ENCODE data around the gene TK2.

The TK2 gene

DNA sequence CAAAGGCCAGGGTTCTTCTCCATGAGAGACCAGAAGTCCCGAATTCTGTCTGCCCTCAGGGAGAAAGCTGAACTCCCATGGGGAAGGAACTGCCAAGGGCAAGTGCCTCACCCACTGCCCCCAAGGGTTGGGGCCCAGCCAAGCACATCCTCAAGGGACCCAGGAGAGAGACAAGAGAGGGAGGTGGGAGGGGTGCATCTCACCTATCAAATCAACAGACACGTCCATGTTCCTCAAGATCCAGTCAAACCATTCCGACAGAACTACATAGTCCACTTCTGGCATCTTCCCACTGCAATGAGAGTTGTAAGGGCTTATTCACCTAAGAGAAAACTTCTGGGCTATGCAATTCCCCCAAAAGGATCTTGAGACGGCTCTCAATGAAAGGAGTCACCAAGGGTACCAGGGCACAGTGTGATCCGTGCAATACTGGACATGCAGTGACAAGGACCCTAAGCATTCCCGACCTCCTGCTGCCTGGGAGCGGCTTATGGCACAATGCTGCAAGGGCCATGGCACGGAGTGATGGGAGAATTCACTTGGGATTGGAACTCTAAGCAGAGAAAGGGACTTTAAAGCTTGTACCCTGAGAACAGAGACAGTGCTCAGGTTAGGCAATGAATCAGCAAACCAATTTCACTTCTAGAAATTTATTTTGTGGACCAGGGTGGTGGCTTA, 32.2 kb downstream of the TK2 start:
- Histone ChIP-seq H2BK5ac (ENCODE audit: low read length) (no peak overlapping the region), H3K9ac (ENCODE audit: low read depth, low read length, poor library complexity) (no peak overlapping the region), H2BK120ac (ENCODE audit: low read depth, low read length) (no peak overlapping the region), H3K27me3 (ENCODE audit: control insufficient read depth in 3 of 3, insufficient read depth in 3 of 3, low read depth in 1 of 3, low read length in 3 of 3) (no peaks in the 10 kb centered on the region), H3K14ac (ENCODE audit: low read length) (no peak overlapping the region), H3K4ac (ENCODE audit: low read length) (no peak overlapping the region), H2BK12ac (ENCODE audit: low read length) (no peak overlapping the region), H3K9me3 (replicated peaks in 1 of 2; ENCODE audit: control insufficient read depth in 2 of 2, insufficient read depth in 1 of 2, low read depth in 1 of 2, low read length in 2 of 2) (no peaks in the 10 kb centered on the region), H4K91ac (ENCODE audit: low read depth, low read length, poor library complexity) (no peak overlapping the region), H3K4me3 (ENCODE audit: low read length in 2 of 2) (peak overlapping the region in 1 of 2 donors; percentile 31), H3K4me1 (ENCODE audit: control insufficient read depth in 2 of 2, insufficient read depth in 1 of 2, low read depth in 1 of 2, low read length in 2 of 2) (peaks cover 17 to 21% of the 10 kb centered on the region in 2 donors), H2BK15ac (ENCODE audit: low read length) (no peak overlapping the region), H3K27ac (replicated peaks; ENCODE audit: low read length) (no peak overlapping the region), H4K8ac (ENCODE audit: low read depth, low read length) (no peak overlapping the region), H3K23ac (ENCODE audit: low read depth, low read length, poor library complexity) (no peak overlapping the region), H2AK5ac (ENCODE audit: low read depth, low read length) (no peak overlapping the region), H3K36me3 (replicated peaks in 1 of 2; ENCODE audit: control insufficient read depth in 2 of 2, insufficient read depth in 2 of 2, low read length in 2 of 2) (peaks cover 0 to 21% of the 10 kb centered on the region in 2 donors), H3K18ac (ENCODE audit: low read length) (no peak overlapping the region), H2AFZ (ENCODE audit: low read length) (peak overlapping the region; percentile 85), H3K79me1 (ENCODE audit: low read depth, low read length) (no peaks in the 10 kb centered on the region), H3K4me2 (ENCODE audit: insufficient read depth, low read length, poor library complexity, severe bottlenecking) (no peak overlapping the region)
- DNase-seq (ENCODE audit: low spot score): no peak
- WGBS, 2 donors (ENCODE audit: extremely low coverage in 2 of 2, insufficient read length in 2 of 2, insufficient replicate concordance in 1 of 2): no CpG with 5 or more reads among the region's 8 CpGs

DNA sequence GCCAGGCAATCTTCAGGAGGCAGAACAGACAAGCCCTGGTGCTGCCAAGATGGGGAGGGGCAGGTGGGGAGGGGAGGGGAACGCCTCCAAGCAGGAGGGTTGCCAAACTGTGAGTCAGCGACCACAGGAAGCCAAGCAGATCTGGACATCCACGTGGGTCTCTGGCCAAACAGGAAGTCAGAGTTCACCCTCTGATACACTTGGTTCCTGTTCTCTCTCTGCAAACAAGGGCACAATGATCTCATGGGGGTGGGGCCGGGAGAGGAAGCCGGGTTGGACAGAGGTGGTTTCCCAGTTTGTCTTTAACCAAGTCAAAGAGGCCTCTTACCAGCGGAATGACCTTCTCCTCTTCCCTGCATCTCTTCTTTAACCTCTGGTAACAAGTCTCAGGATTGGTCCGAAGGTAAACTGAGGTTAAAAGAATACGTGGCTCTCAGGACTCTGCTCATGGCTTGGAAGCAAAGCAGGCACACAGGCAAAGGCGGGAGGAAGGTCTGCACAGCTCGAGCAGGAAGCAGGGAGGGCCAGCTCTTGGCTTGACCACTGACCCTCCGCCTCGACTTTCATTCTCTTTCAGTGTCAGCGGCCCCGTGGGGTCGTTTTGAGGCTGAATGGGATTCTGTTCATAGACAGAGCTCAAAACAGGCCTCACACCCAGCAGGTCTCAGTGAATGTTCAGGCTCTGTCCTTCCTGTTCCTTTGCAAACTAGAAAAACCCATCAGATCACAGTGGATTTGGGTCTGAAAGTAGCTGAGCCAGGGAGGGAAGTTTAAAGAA, 32.9 kb downstream of the TK2 start:
- H3K27me3 ChIP-seq (ENCODE audit: control insufficient read depth in 3 of 3, insufficient read depth in 3 of 3, low read depth in 1 of 3, low read length in 3 of 3): no peaks in the 10 kb centered on the region
- H2AFZ ChIP-seq (ENCODE audit: low read length): peak overlapping the region; percentile 85
- DNase-seq (ENCODE audit: low spot score): no peak
- no peak overlapping the region for H4K8ac ChIP-seq (ENCODE audit: low read depth, low read length)
- peak overlapping the region; percentile 59 for H3K18ac ChIP-seq (ENCODE audit: low read length)
- H3K14ac ChIP-seq (ENCODE audit: low read length): peak overlapping the region; percentile 78
- H3K4me2 ChIP-seq (ENCODE audit: insufficient read depth, low read length, poor library complexity, severe bottlenecking): no peak overlapping the region
- H4K91ac ChIP-seq (ENCODE audit: low read depth, low read length, poor library complexity): no peak overlapping the region
- peak overlapping the region; percentile 67 for H2BK5ac ChIP-seq (ENCODE audit: low read length)
- peak overlapping the region in 1 of 2 donors; percentile 31 for H3K4me3 ChIP-seq (ENCODE audit: low read length in 2 of 2)
- H3K79me1 ChIP-seq (ENCODE audit: low read depth, low read length): no peaks in the 10 kb centered on the region
- H2AK5ac ChIP-seq (ENCODE audit: low read depth, low read length): peak overlapping the region; percentile 76
- H3K9me3 ChIP-seq (replicated peaks in 1 of 2; ENCODE audit: control insufficient read depth in 2 of 2, insufficient read depth in 1 of 2, low read depth in 1 of 2, low read length in 2 of 2): no peaks in the 10 kb centered on the region
- no peak overlapping the region for H3K23ac ChIP-seq (ENCODE audit: low read depth, low read length, poor library complexity)
- H3K27ac ChIP-seq (replicated peaks; ENCODE audit: low read length): no peak overlapping the region
- no CpG with 5 or more reads among the region's 15 CpGs for WGBS, 2 donors (ENCODE audit: extremely low coverage in 2 of 2, insufficient read length in 2 of 2, insufficient replicate concordance in 1 of 2)
- peak overlapping the region; percentile 32 for H2BK15ac ChIP-seq (ENCODE audit: low read length)
- no peak overlapping the region for H3K4ac ChIP-seq (ENCODE audit: low read length)
- no peak overlapping the region for H3K9ac ChIP-seq (ENCODE audit: low read depth, low read length, poor library complexity)
- H2BK120ac ChIP-seq (ENCODE audit: low read depth, low read length): no peak overlapping the region
- H2BK12ac ChIP-seq (ENCODE audit: low read length): no peak overlapping the region
- peaks cover 18 to 27% of the 10 kb centered on the region in 2 donors for H3K4me1 ChIP-seq (ENCODE audit: control insufficient read depth in 2 of 2, insufficient read depth in 1 of 2, low read depth in 1 of 2, low read length in 2 of 2)
- H3K36me3 ChIP-seq (replicated peaks in 1 of 2; ENCODE audit: control insufficient read depth in 2 of 2, insufficient read depth in 2 of 2, low read length in 2 of 2): peaks cover 0 to 20% of the 10 kb centered on the region in 2 donors

DNA sequence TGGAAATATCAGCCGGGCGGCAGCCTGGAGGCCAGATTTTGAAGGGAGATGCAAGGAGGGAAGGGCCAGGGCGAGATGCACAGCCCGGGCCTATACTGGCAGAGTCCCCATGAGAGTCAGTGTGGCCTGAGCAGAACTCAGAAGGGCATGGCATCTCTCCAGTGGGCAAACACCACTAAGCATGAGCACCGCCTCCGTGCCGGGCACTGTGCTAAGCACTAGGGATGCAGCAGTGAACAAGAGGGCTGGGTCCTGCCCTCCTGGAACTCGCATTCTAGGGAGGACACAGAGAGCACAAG, 33.5 kb downstream of the TK2 start:
- no peak overlapping the region for H4K8ac ChIP-seq (ENCODE audit: low read depth, low read length)
- DNase-seq (ENCODE audit: low spot score): no peak
- no peak overlapping the region for H3K4me2 ChIP-seq (ENCODE audit: insufficient read depth, low read length, poor library complexity, severe bottlenecking)
- no peak overlapping the region for H3K4ac ChIP-seq (ENCODE audit: low read length)
- no peaks in the 10 kb centered on the region for H3K79me1 ChIP-seq (ENCODE audit: low read depth, low read length)
- H3K18ac ChIP-seq (ENCODE audit: low read length): peak overlapping the region; percentile 59
- peaks cover 23 to 32% of the 10 kb centered on the region in 2 donors for H3K4me1 ChIP-seq (ENCODE audit: control insufficient read depth in 2 of 2, insufficient read depth in 1 of 2, low read depth in 1 of 2, low read length in 2 of 2)
- H2AK5ac ChIP-seq (ENCODE audit: low read depth, low read length): peak overlapping the region; percentile 76
- peak overlapping the region; percentile 32 for H2BK15ac ChIP-seq (ENCODE audit: low read length)
- no peaks in the 10 kb centered on the region for H3K27me3 ChIP-seq (ENCODE audit: control insufficient read depth in 3 of 3, insufficient read depth in 3 of 3, low read depth in 1 of 3, low read length in 3 of 3)
- no peak overlapping the region for H3K27ac ChIP-seq (replicated peaks; ENCODE audit: low read length)
- H2BK5ac ChIP-seq (ENCODE audit: low read length): peak overlapping the region; percentile 67
- H2BK12ac ChIP-seq (ENCODE audit: low read length): no peak overlapping the region
- no peak overlapping the region for H2BK120ac ChIP-seq (ENCODE audit: low read depth, low read length)
- no peak overlapping the region for H3K23ac ChIP-seq (ENCODE audit: low read depth, low read length, poor library complexity)
- H3K14ac ChIP-seq (ENCODE audit: low read length): peak overlapping the region; percentile 78
- H3K9me3 ChIP-seq (replicated peaks in 1 of 2; ENCODE audit: control insufficient read depth in 2 of 2, insufficient read depth in 1 of 2, low read depth in 1 of 2, low read length in 2 of 2): no peaks in the 10 kb centered on the region
- no peak overlapping the region for H3K4me3 ChIP-seq (ENCODE audit: low read length in 2 of 2)
- H3K9ac ChIP-seq (ENCODE audit: low read depth, low read length, poor library complexity): no peak overlapping the region
- peak overlapping the region; percentile 85 for H2AFZ ChIP-seq (ENCODE audit: low read length)
- WGBS, 2 donors (ENCODE audit: extremely low coverage in 2 of 2, insufficient read length in 2 of 2, insufficient replicate concordance in 1 of 2): no CpG with 5 or more reads among the region's 8 CpGs
- peaks cover 0 to 21% of the 10 kb centered on the region in 2 donors for H3K36me3 ChIP-seq (replicated peaks in 1 of 2; ENCODE audit: control insufficient read depth in 2 of 2, insufficient read depth in 2 of 2, low read length in 2 of 2)
- H4K91ac ChIP-seq (ENCODE audit: low read depth, low read length, poor library complexity): no peak overlapping the region
